Activated CD8-positive, alpha-beta T cell treated with anti-CD3 and anti-CD28 coated beads for 36 hours (primary cell): ENCODE results near the gene NOC2L. TPM values are rescaled to one million over a fixed set of nuclear protein-coding genes. Genes with fewer than 3 reads are reported as not detected.

Source experiments
- ATAC-seq: fragments of 200-7000 bp; cut with Tn5 transposase; one replicate; pipeline ENCODE4 v1.10.0; 2021; ENCODE audit warnings: mild to moderate bottlenecking, moderate library complexity
- CTCF ChIA-PET: fragments of 350-600 bp; sonication (Branson Sonifier 250); formaldehyde crosslinking; loops from one replicate; lab custom pipeline; 2021; ENCODE audit warnings: antibody characterized with exemption; lab: Charles Lee
- POLR2A ChIA-PET: fragments of 350-600 bp; sonication (Branson Sonifier 250); formaldehyde crosslinking; loops from one replicate; lab custom pipeline; 2021; ENCODE audit warnings: antibody characterized with exemption; lab: Charles Lee
- DNase-seq: peaks from one replicate; pipeline ENCODE4 v3.0.0-alpha.2; 2020
- H3K27ac Mint-ChIP-seq: one replicate; pipeline ENCODE4 v1.8.0; 2021; ENCODE audit warnings: mild to moderate bottlenecking, mixed read lengths
- H3K27me3 Mint-ChIP-seq: one replicate; pipeline ENCODE4 v1.8.0; 2021; ENCODE audit warnings: mixed read lengths
- H3K36me3 Mint-ChIP-seq: one replicate; pipeline ENCODE4 v1.8.0; 2021; ENCODE audit warnings: low read depth, mixed read lengths
- H3K4me1 Mint-ChIP-seq: one replicate; pipeline ENCODE4 v1.8.0; 2021; ENCODE audit warnings: low read depth, mixed read lengths
- H3K4me3 Mint-ChIP-seq: one replicate; pipeline ENCODE4 v1.8.0; 2021; ENCODE audit warnings: mild to moderate bottlenecking, moderate library complexity, mixed read lengths
- H3K9me3 Mint-ChIP-seq: one replicate; pipeline ENCODE4 v1.8.0; 2021; ENCODE audit warnings: mixed read lengths
- intact Hi-C: fragments of 100-400 bp; cut with micrococcal nuclease; formaldehyde crosslinking; loops from one replicate; pipeline ENCODE4 v1.10.0; 2022
- total RNA-seq, 2 experiments: library from RNA; stranded (reverse); gene quantifications; one replicate each; pipeline ENCODE4 v1.2.3, GENCODE V29; 2021
- TF ChIP-seq, protein P1 (sequence below): fragments of 200-600 bp; IDR thresholded peaks from one replicate; pipeline ENCODE4 v1.8.0; 2022; ENCODE audit warnings: antibody characterized with exemption, mild to moderate bottlenecking

Gene NOC2L
- total RNA-seq, 2 experiments from 2014 or later, result 138 to 139 TPM

DNA sequence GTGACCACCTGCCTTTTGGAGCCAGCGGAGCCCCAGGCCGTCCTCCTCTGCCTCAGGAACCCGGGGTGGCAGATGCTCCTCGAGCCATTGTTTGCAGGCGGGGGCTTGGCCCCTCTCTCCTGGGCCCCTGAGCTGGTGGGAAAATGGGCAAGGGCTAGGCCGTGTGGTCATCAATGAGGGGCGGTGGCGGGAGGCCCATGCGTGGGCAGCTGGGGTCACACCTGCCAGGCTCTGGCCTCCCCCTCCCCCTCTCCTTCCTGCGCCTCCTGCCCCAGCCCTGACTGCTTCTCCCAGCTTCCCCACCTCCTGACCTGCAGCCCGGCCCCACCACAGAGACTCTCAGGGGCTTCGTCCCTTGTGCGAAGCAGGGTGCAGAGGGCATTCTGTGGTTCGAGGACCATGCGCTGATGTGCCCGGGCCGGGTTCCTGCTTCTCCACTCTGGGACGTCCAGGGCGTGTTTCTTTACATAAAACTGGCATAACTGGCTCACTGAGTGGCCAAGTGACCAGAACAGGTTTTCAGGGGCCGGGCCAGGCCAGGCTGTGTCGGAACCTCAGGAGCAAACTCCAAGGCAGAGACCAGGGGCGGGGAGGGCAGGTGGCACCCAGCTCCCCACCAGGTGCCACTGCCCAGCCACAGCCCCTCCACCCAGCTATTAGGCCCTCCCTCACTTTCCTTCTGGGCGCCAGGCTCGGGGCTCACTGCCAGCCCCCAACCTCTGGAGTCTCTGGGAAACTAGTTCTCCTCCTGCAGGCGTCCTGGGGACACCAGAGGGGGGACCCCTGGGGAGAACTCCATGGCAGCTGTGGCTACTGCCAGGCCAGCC, 26.1 kb downstream of the NOC2L start:
- ATAC-seq (no peak), DNase-seq (no peak)
- TF ChIP-seq, protein P1, sequence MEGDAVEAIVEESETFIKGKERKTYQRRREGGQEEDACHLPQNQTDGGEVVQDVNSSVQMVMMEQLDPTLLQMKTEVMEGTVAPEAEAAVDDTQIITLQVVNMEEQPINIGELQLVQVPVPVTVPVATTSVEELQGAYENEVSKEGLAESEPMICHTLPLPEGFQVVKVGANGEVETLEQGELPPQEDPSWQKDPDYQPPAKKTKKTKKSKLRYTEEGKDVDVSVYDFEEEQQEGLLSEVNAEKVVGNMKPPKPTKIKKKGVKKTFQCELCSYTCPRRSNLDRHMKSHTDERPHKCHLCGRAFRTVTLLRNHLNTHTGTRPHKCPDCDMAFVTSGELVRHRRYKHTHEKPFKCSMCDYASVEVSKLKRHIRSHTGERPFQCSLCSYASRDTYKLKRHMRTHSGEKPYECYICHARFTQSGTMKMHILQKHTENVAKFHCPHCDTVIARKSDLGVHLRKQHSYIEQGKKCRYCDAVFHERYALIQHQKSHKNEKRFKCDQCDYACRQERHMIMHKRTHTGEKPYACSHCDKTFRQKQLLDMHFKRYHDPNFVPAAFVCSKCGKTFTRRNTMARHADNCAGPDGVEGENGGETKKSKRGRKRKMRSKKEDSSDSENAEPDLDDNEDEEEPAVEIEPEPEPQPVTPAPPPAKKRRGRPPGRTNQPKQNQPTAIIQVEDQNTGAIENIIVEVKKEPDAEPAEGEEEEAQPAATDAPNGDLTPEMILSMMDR, result no peak
- no peaks in the 10 kb centered on the region for H3K36me3 Mint-ChIP-seq
- peaks cover 11% of the 10 kb centered on the region for H3K27me3 Mint-ChIP-seq
- no peaks in the 10 kb centered on the region for H3K4me1 Mint-ChIP-seq
- POLR2A ChIA-PET, result no interaction called here
- H3K27ac Mint-ChIP-seq, result no peak overlapping the region
- intact Hi-C loops, result no loop called here
- H3K9me3 Mint-ChIP-seq, result no peaks in the 10 kb centered on the region
- no peak overlapping the region for H3K4me3 Mint-ChIP-seq
- CTCF ChIA-PET, result no interaction called here

DNA sequence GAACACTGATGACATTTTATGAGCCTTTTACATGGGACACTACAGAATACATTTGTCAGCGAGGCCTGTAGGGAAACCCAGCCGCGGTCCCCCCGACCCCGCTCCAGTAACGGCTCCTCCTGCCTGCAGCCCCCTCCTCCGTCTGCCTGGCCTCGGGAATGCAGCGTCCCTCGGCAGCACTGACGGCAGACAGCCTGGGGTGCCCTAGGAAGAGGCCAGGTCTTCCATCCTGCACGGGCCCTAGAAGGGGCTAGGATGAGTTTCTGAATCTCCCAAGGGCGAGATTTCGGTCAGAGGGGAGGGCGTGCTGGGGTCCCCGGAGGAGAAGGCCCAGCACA, 26.9 kb downstream of the NOC2L start:
- TF ChIP-seq, protein P1, result no peak
- H3K27me3 Mint-ChIP-seq, result peaks cover 14% of the 10 kb centered on the region
- POLR2A ChIA-PET, result no interaction called here
- no peak overlapping the region for H3K27ac Mint-ChIP-seq
- no peak overlapping the region for H3K4me3 Mint-ChIP-seq
- intact Hi-C loops, result no loop called here
- DNase-seq (no peak), ATAC-seq (no peak)
- H3K9me3 Mint-ChIP-seq, result no peaks in the 10 kb centered on the region
- H3K4me1 Mint-ChIP-seq, result no peaks in the 10 kb centered on the region
- H3K36me3 Mint-ChIP-seq, result no peaks in the 10 kb centered on the region
- CTCF ChIA-PET, result interaction anchor here (1.7 kb wide), 1 partner anchor 28 kb away, joined by 6 read pairs; no protein-coding TSS in a partner anchor

DNA sequence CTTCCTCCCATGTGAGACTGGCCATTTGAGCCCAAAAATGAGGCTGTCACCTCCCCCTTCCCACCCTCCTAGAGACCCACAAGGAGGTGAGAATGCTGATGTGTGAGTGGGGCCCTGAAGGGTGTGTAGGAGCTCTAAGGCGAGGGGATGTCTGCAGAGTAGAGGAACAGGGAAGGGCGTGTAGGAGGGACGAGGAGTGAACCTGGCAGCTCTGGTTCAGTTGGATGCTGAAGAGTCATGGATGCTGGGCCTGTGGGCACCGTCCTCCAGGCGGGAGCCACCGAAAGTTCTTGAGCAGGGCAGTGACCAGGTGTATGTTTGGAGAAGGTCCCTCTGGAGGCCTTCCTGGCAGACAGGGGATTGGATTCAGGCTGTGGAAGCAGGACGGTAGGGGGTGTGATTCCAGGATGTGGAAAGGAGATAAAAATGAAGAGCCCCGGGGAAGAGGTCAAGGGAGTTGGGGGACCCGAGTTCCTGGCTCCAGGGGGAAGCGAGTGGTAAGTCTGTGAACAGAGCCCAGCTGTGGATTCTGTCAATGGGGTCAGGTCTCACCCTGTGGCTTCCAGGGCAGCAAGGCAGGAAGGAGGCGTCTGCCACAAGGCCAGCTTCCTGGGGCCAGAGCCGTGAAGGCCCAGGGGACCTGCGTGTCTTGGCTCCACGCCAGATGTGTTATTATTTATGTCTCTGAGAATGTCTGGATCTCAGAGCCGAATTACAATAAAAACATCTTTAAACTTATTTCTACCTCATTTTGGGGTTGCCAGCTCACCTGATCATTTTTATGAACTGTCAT, 27.5 kb downstream of the NOC2L start:
- no peak for ATAC-seq
- peaks cover 18% of the 10 kb centered on the region for H3K27me3 Mint-ChIP-seq
- no peak overlapping the region for H3K27ac Mint-ChIP-seq
- ChIA-PET CTCF (interaction anchor here (1.7 kb wide), 1 partner anchor 27 kb away, joined by 6 read pairs; no protein-coding TSS in a partner anchor), POLR2A (interaction anchor here (0.8 kb wide), 1 partner anchor 14 kb away, joined by 3 read pairs; no protein-coding TSS in a partner anchor)
- no peak for DNase-seq
- no peaks in the 10 kb centered on the region for H3K4me1 Mint-ChIP-seq
- H3K9me3 Mint-ChIP-seq, result no peaks in the 10 kb centered on the region
- intact Hi-C loops, result no loop called here
- no peak overlapping the region for H3K4me3 Mint-ChIP-seq
- no peaks in the 10 kb centered on the region for H3K36me3 Mint-ChIP-seq
- TF ChIP-seq, protein P1, result no peak

DNA sequence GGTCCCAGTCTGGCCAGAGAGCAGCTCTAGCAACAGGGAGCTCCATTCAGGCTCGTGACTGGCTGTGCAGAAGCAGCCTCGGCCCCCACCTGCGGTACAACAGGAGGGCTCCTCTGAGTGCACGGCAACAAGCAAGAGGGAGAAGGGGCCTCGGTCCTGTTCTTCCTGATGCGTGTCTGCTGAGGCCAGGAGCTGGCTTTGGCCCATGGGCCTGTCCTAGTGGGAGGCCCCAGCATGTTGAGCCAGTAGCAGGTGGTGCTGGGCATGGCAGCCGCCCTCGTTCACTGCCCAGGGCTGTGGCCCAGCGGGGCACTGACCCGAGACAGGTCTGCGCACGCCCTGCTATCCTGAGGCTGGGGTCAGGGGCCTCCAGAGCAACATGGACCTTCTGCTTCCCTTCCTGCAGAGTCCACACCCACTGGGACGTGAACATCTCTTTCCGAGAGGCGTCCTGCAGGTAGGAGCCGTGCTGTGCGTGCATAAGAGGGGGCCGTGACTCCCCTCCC, 28.4 kb downstream of the NOC2L start:
- Mint-ChIP-seq H3K36me3 (no peaks in the 10 kb centered on the region), H3K4me3 (no peak overlapping the region), H3K27ac (no peak overlapping the region), H3K4me1 (no peaks in the 10 kb centered on the region), H3K9me3 (no peaks in the 10 kb centered on the region), H3K27me3 (peaks cover 26% of the 10 kb centered on the region)
- DNase-seq, result no peak
- no peak for ATAC-seq
- TF ChIP-seq, protein P1, result no peak
- intact Hi-C loops, result no loop called here
- ChIA-PET POLR2A (interaction anchor here (0.8 to 1.0 kb wide), 2 partner anchors 10 to 13 kb away, joined by 3 to 4 read pairs; no protein-coding TSS in a partner anchor), CTCF (interaction anchor here (1.7 kb wide), 1 partner anchor 26 kb away, joined by 6 read pairs; no protein-coding TSS in a partner anchor)
